ENCODE results near the gene MARCHF7.
"Not testable (repeated sequence)": the region's sequence is repeated elsewhere in the genome, so short reads cannot be mapped to it uniquely, and the experiment has no call there.

The MARCHF7 gene

GRCh38 chr2:159742846-159743245 is 30.5 kb downstream of the MARCHF7 start:
- Histone ChIP-seq H3K4me2 (ENCODE audit: insufficient read depth, low read length) (no peak overlapping the region), H3K9me3 (ENCODE audit: insufficient read depth, low read length, severe bottlenecking) (no peaks in the 10 kb centered on the region), H3K79me2 (ENCODE audit: insufficient read depth, low read length) (peaks cover 94% of the 10 kb centered on the region), H2AFZ (ENCODE audit: low read depth, low read length) (no peak overlapping the region), H3K27me3 (ENCODE audit: insufficient read depth, low read length, poor library complexity) (no peaks in the 10 kb centered on the region), H4K20me1 (ENCODE audit: insufficient read depth, low read length) (peaks cover 45% of the 10 kb centered on the region), H3K27ac (ENCODE audit: low read length) (no peak overlapping the region), H3K36me3 (ENCODE audit: insufficient read depth, low read length) (peaks cover 94% of the 10 kb centered on the region), H3K4me3 (ENCODE audit: low read depth in 1 of 2, low read length in 2 of 2) (no peak overlapping the region), H3K4me1 (ENCODE audit: insufficient read depth, low read length) (no peaks in the 10 kb centered on the region), H3K9ac (ENCODE audit: low read depth, low read length) (no peak overlapping the region)
- ATAC-seq (ENCODE audit: insufficient read depth, low read depth): no peak
- DNase-seq: no peak
- TF ChIP-seq CTCF (IDR thresholded peaks at IDR 0.05; ENCODE audit: borderline replicate concordance, extremely low read depth, low read length, poor library complexity, severe bottlenecking) (no peak), EZH2 (IDR thresholded peaks at IDR 0.05; ENCODE audit: borderline replicate concordance, low read depth, low read length, severe bottlenecking) (no peak)

GRCh38 chr2:159744363-159744762 is 32.1 kb downstream of the MARCHF7 start:
- Histone ChIP-seq H2AFZ (ENCODE audit: low read depth, low read length) (no peak overlapping the region), H3K4me2 (ENCODE audit: insufficient read depth, low read length) (no peak overlapping the region), H4K20me1 (ENCODE audit: insufficient read depth, low read length) (peaks cover 33% of the 10 kb centered on the region), H3K27me3 (ENCODE audit: insufficient read depth, low read length, poor library complexity) (no peaks in the 10 kb centered on the region), H3K79me2 (ENCODE audit: insufficient read depth, low read length) (peaks cover 89% of the 10 kb centered on the region), H3K27ac (ENCODE audit: low read length) (no peak overlapping the region), H3K9ac (ENCODE audit: low read depth, low read length) (no peak overlapping the region), H3K9me3 (ENCODE audit: insufficient read depth, low read length, severe bottlenecking) (no peaks in the 10 kb centered on the region), H3K4me3 (ENCODE audit: low read depth in 1 of 2, low read length in 2 of 2) (no peak overlapping the region), H3K36me3 (ENCODE audit: insufficient read depth, low read length) (peaks cover 94% of the 10 kb centered on the region), H3K4me1 (ENCODE audit: insufficient read depth, low read length) (no peaks in the 10 kb centered on the region)
- TF ChIP-seq CTCF (IDR thresholded peaks at IDR 0.05; ENCODE audit: borderline replicate concordance, extremely low read depth, low read length, poor library complexity, severe bottlenecking): no peak
- TF ChIP-seq EZH2 (IDR thresholded peaks at IDR 0.05; ENCODE audit: borderline replicate concordance, low read depth, low read length, severe bottlenecking): no peak
- DNase-seq (no peak), ATAC-seq (ENCODE audit: insufficient read depth, low read depth) (no peak)

GRCh38 chr2:159745237-159745636 is 32.9 kb downstream of the MARCHF7 start:
- peaks cover 88% of the 10 kb centered on the region for H3K79me2 ChIP-seq (ENCODE audit: insufficient read depth, low read length)
- not testable (repeated sequence) for H3K4me2 ChIP-seq (ENCODE audit: insufficient read depth, low read length); H2AFZ ChIP-seq (ENCODE audit: low read depth, low read length); H3K27me3 ChIP-seq (ENCODE audit: insufficient read depth, low read length, poor library complexity); H3K4me1 ChIP-seq (ENCODE audit: insufficient read depth, low read length); H3K4me3 ChIP-seq (ENCODE audit: low read depth in 1 of 2, low read length in 2 of 2); H3K27ac ChIP-seq (ENCODE audit: low read length); H3K9ac ChIP-seq (ENCODE audit: low read depth, low read length); H3K9me3 ChIP-seq (ENCODE audit: insufficient read depth, low read length, severe bottlenecking); ATAC-seq (ENCODE audit: insufficient read depth, low read depth); DNase-seq
- H4K20me1 ChIP-seq (ENCODE audit: insufficient read depth, low read length): peaks cover 24% of the 10 kb centered on the region; the same call in 1 of the 2 replicates
- H3K36me3 ChIP-seq (ENCODE audit: insufficient read depth, low read length): peaks cover 94% of the 10 kb centered on the region

- Histone ChIP-seq H3K36me3 (ENCODE audit: insufficient read depth, low read length) (peaks cover 93% of the 10 kb centered on the region), H3K9ac (ENCODE audit: low read depth, low read length) (no peak overlapping the region), H2AFZ (ENCODE audit: low read depth, low read length) (no peak overlapping the region), H3K27me3 (ENCODE audit: insufficient read depth, low read length, poor library complexity) (no peaks in the 10 kb centered on the region), H4K20me1 (ENCODE audit: insufficient read depth, low read length) (peaks cover 26% of the 10 kb centered on the region; the same call in 1 of the 2 replicates), H3K79me2 (ENCODE audit: insufficient read depth, low read length) (peaks cover 84% of the 10 kb centered on the region), H3K27ac (ENCODE audit: low read length) (no peak overlapping the region), H3K4me1 (ENCODE audit: insufficient read depth, low read length) (no peaks in the 10 kb centered on the region), H3K4me3 (ENCODE audit: low read depth in 1 of 2, low read length in 2 of 2) (no peak overlapping the region), H3K4me2 (ENCODE audit: insufficient read depth, low read length) (no peak overlapping the region), H3K9me3 (ENCODE audit: insufficient read depth, low read length, severe bottlenecking) (no peaks in the 10 kb centered on the region)
- ATAC-seq (ENCODE audit: insufficient read depth, low read depth): no peak
- no peak for DNase-seq
- TF ChIP-seq CTCF (IDR thresholded peaks at IDR 0.05; ENCODE audit: borderline replicate concordance, extremely low read depth, low read length, poor library complexity, severe bottlenecking) (no peak), EZH2 (IDR thresholded peaks at IDR 0.05; ENCODE audit: borderline replicate concordance, low read depth, low read length, severe bottlenecking) (no peak)
Observed at GRCh38 chr2:159748089-159748488, 35.8 kb downstream of the MARCHF7 start.
